OCI-LY7 (cell line): Measurements from ENCODE around the gene YTHDF1. TPM values are rescaled to one million over a fixed set of nuclear protein-coding genes. Genes with fewer than 3 reads are reported as not detected.

Source experiments
- BruUV-seq: library from RNA; stranded (reverse); fragments of 400-500 nt; replicated peaks from 2 replicates; lab custom pipeline; 2021; lab: Mats Ljungman, UMichigan
- CTCF ChIA-PET: fragments of 300-600 bp; sonication (Branson Sonifier 250); formaldehyde crosslinking; loops from one replicate; lab custom pipeline; 2022; ENCODE audit warnings: antibody characterized with exemption; ENCODE audit not compliant: unreplicated experiment; lab: Charles Lee
- POLR2A ChIA-PET: fragments of 300-600 bp; sonication (Branson Sonifier 250); formaldehyde crosslinking; loops from one replicate; lab custom pipeline; 2022; ENCODE audit warnings: antibody characterized with exemption; lab: Charles Lee
- DNase-seq: peaks from one replicate; pipeline ENCODE4 v3.0.0-alpha.2; 2015; ENCODE audit warnings: low spot score
- H2AFZ ChIP-seq: fragments of 200-600 bp; sonication (generic), shearing (Covaris generic); 2 replicates; pipeline ENCODE4 v1.6.1; 2014; ENCODE audit warnings: mild to moderate bottlenecking, antibody characterized with exemption, low read length, moderate library complexity
- H3K27ac ChIP-seq: fragments of 200-600 bp; sonication (generic); 2 replicates; pipeline ENCODE4 v1.5.1; 2014; ENCODE audit warnings: mixed run types, low read depth, mild to moderate bottlenecking, moderate library complexity, low read length, inconsistent platforms; ENCODE audit not compliant: poor library complexity, severe bottlenecking
- H3K36me3 ChIP-seq: fragments of 200-600 bp; sonication (generic); 2 replicates; pipeline ENCODE4 v1.6.1; 2014; ENCODE audit warnings: mild to moderate bottlenecking, antibody characterized with exemption, low read length, moderate library complexity, mixed read lengths; ENCODE audit not compliant: insufficient read depth
- H3K4me1 ChIP-seq: fragments of 200-600 bp; sonication (generic); 2 replicates; pipeline ENCODE4 v1.5.1; 2014; ENCODE audit warnings: mild to moderate bottlenecking, low read length; ENCODE audit not compliant: insufficient read depth, poor library complexity, severe bottlenecking
- H3K4me2 ChIP-seq: fragments of 200-600 bp; sonication (generic); 2 replicates; pipeline ENCODE4 v1.6.1; 2014; ENCODE audit warnings: mild to moderate bottlenecking, low read length
- H3K4me3 ChIP-seq: fragments of 200-600 bp; sonication (generic); 2 replicates; pipeline ENCODE4 v1.5.1; 2014; ENCODE audit warnings: mild to moderate bottlenecking, low read depth, low read length; ENCODE audit not compliant: poor library complexity, severe bottlenecking
- H3K79me2 ChIP-seq: fragments of 200-600 bp; sonication (generic); 2 replicates; pipeline ENCODE4 v1.6.1; 2016; ENCODE audit warnings: low read depth, mild to moderate bottlenecking, low read length, moderate library complexity, mixed read lengths; ENCODE audit not compliant: insufficient read depth
- H3K9me2 ChIP-seq: fragments of 200-600 bp; sonication (generic); 2 replicates; pipeline ENCODE4 v1.6.1; 2016; ENCODE audit warnings: mild to moderate bottlenecking, low read length, mixed read lengths; ENCODE audit not compliant: insufficient read depth
- H3K9me3 ChIP-seq: fragments of 200-600 bp; sonication (generic); 2 replicates; pipeline ENCODE4 v1.6.1; 2014; ENCODE audit warnings: mild to moderate bottlenecking, mixed run types, low read length, mixed read lengths
- H4K20me1 ChIP-seq: fragments of 200-600 bp; sonication (generic); 2 replicates; pipeline ENCODE4 v1.6.1; 2014; ENCODE audit warnings: mild to moderate bottlenecking, antibody characterized with exemption, low read length, moderate library complexity, mixed read lengths; ENCODE audit not compliant: insufficient read depth
- EZH2phosphoT487 ChIP-seq: fragments of 200-600 bp; sonication (generic); IDR thresholded peaks from 2 replicates; pipeline ENCODE4 v1.6.1; 2018; ENCODE audit warnings: low read depth, borderline replicate concordance, mild to moderate bottlenecking, mixed run types, antibody characterized with exemption, low read length, moderate library complexity, mixed read lengths
- intact Hi-C: fragments of 100-400 bp; cut with micrococcal nuclease; formaldehyde crosslinking; loops from one replicate; pipeline ENCODE4 v1.10.0; 2022; ENCODE audit not compliant: unreplicated experiment
- total RNA-seq, 2 experiments: library from RNA; depleted of rRNA in 1 of 2; stranded (reverse); fragments of >200 nt in 1 of 2; shearing (Covaris generic) in 1 of 2; gene quantifications; 2 replicates each; pipeline ENCODE4 v1.2.3, GENCODE V29; 2014 to 2022
- TF ChIP-seq, protein P1 (sequence below): fragments of 200-600 bp; sonication (generic); conservative IDR thresholded peaks from 2 replicates; pipeline ENCODE4 v1.5.1; 2014; ENCODE audit warnings: mild to moderate bottlenecking, antibody characterized with exemption, low read length, moderate library complexity, mixed read lengths

Gene YTHDF1
- total RNA-seq, 2 experiments from 2014 or later: 31.3 to 42.7 TPM

DNA sequence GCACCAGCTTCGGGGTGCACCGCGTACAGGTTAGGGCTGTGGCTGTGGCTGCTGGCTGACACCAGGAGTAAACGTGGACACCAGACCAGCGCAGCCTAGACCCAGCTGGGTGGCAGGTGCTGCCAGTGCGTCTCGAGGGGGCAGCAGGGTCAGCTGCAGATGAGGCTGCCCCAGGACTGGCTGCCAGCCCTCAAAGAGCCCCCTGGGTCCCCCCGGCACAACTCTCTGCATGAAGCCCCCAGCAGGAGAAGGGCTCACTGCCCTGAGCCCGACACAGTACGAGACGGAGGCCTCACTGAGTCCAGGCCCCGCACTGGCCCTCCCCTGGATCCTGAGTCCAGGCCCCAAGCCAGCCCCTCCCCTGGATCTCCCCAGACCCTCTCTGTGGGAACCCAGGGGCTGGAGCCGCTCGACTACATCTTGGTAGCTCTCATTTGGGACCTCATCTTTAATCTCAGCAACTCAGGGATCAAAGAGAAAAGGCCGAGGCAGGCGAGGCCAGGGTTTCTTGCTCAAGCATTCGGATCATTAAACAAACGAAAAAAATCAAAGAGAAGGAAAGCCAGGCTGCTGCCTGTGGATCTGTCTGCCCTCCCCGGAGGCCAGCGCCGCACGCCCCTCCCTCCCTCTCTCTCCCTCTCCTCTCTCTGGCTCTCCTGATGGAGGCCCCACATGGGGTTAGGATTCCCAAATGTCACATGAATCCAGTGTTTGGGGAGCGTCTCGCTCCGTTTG is 45.3 kb upstream of the YTHDF1 start:
- BruUV-seq: no TSS peak
- no peaks in the 10 kb centered on the region for H4K20me1 ChIP-seq
- no peak for TF ChIP-seq EZH2phosphoT487
- TF ChIP-seq, protein P1, sequence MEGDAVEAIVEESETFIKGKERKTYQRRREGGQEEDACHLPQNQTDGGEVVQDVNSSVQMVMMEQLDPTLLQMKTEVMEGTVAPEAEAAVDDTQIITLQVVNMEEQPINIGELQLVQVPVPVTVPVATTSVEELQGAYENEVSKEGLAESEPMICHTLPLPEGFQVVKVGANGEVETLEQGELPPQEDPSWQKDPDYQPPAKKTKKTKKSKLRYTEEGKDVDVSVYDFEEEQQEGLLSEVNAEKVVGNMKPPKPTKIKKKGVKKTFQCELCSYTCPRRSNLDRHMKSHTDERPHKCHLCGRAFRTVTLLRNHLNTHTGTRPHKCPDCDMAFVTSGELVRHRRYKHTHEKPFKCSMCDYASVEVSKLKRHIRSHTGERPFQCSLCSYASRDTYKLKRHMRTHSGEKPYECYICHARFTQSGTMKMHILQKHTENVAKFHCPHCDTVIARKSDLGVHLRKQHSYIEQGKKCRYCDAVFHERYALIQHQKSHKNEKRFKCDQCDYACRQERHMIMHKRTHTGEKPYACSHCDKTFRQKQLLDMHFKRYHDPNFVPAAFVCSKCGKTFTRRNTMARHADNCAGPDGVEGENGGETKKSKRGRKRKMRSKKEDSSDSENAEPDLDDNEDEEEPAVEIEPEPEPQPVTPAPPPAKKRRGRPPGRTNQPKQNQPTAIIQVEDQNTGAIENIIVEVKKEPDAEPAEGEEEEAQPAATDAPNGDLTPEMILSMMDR: no peak
- no peak overlapping the region for H2AFZ ChIP-seq
- DNase-seq: no peak
- no peak overlapping the region for H3K4me2 ChIP-seq
- no peaks in the 10 kb centered on the region for H3K9me3 ChIP-seq
- no peaks in the 10 kb centered on the region for H3K79me2 ChIP-seq
- CTCF ChIA-PET: no interaction called here
- H3K9me2 ChIP-seq: no peaks in the 10 kb centered on the region
- intact Hi-C loops: no loop called here
- no peak overlapping the region for H3K4me3 ChIP-seq
- no peaks in the 10 kb centered on the region for H3K4me1 ChIP-seq
- POLR2A ChIA-PET: no interaction called here
- H3K36me3 ChIP-seq: no peaks in the 10 kb centered on the region
- no peak overlapping the region for H3K27ac ChIP-seq

DNA sequence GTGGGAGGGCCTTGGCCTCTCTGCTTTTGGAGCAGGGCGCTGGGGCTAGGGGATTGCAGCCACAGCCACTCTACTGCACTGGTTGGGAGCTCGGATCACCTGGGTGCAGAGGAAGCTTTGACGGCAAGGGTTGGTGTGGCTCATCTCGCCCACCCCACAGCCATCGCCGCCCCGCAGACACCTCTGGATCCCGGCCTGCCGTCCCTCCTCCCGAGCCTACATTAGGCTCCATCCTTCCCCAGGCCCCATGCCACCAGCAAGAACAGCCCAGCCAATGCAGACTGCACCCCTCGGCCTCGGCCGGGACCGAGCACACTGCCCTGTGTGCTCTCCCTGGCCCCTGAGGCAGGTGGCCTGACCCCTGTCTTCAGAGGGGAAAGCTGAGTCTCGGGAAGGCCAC is 44.6 kb upstream of the YTHDF1 start:
- no peak overlapping the region for H3K27ac ChIP-seq
- H3K4me2 ChIP-seq: no peak overlapping the region

More for the DNA sequence above, 44.6 kb upstream of the YTHDF1 start:
- POLR2A ChIA-PET: no interaction called here
- Histone ChIP-seq H3K79me2 (no peaks in the 10 kb centered on the region), H3K4me3 (no peak overlapping the region), H3K9me2 (no peaks in the 10 kb centered on the region), H2AFZ (no peak overlapping the region), H3K4me1 (no peaks in the 10 kb centered on the region), H4K20me1 (no peaks in the 10 kb centered on the region), H3K36me3 (no peaks in the 10 kb centered on the region), H3K9me3 (no peaks in the 10 kb centered on the region)
- intact Hi-C loops: no loop called here
- DNase-seq: no peak
- no peak for TF ChIP-seq EZH2phosphoT487
- TF ChIP-seq, protein P1: no peak
- no TSS peak for BruUV-seq
- CTCF ChIA-PET: no interaction called here
